Lower lobe of right lung (tissue), 2 donors: Measurements from ENCODE around the gene ANXA6. TPM values are rescaled to one million over a fixed set of nuclear protein-coding genes. Genes with fewer than 3 reads are reported as not detected.

ENCODE experiments used
- ATAC-seq, 2 donors: fragments of 200-7000 bp; cut with Tn5 transposase; one replicate each; pipeline ENCODE4 v1.9.1; 2020 to 2022; ENCODE audit warnings: mild to moderate bottlenecking in 2 of 2, moderate library complexity in 2 of 2
- DNase-seq: peaks from one replicate; pipeline ENCODE4 v3.0.0-alpha.2; 2020
- H3K27ac ChIP-seq: fragments of 200-600 bp; one replicate; pipeline ENCODE4 v1.8.0; 2022
- H3K27me3 ChIP-seq: fragments of 200-600 bp; one replicate; pipeline ENCODE4 v1.8.0; 2022; ENCODE audit warnings: low read depth
- H3K36me3 ChIP-seq: fragments of 200-600 bp; one replicate; pipeline ENCODE4 v1.8.0; 2022; ENCODE audit warnings: mild to moderate bottlenecking
- H3K4me1 ChIP-seq: fragments of 200-600 bp; one replicate; pipeline ENCODE4 v1.8.0; 2022
- H3K4me3 ChIP-seq: fragments of 200-600 bp; one replicate; pipeline ENCODE4 v1.8.0; 2022; ENCODE audit warnings: mild to moderate bottlenecking
- H3K9me3 ChIP-seq: fragments of 200-600 bp; one replicate; pipeline ENCODE4 v1.8.0; 2022
- CTCF ChIP-seq: fragments of 200-600 bp; IDR thresholded peaks from one replicate; pipeline ENCODE4 v1.8.0; 2022; ENCODE audit warnings: antibody characterized with exemption, mild to moderate bottlenecking
- intact Hi-C: fragments of 100-400 bp; cut with DNase I; formaldehyde crosslinking; loops from one replicate; pipeline ENCODE4 v1.11.0; 2022
- total RNA-seq: library from RNA; stranded (reverse); fragmentation: NEBNext Ultra II Directional; extraction: Animal tissue kit (Norgen Biotek cat#: 25700); gene quantifications from one replicate; pipeline ENCODE4 v1.2.1, GENCODE V29; 2021
- donor health status: DM: no; HTN: yes; CAD: no; lungs with severe emphysema.

ANXA6 gene
- total RNA-seq, 1 donor from 2014 or later: 120 TPM

DNA sequence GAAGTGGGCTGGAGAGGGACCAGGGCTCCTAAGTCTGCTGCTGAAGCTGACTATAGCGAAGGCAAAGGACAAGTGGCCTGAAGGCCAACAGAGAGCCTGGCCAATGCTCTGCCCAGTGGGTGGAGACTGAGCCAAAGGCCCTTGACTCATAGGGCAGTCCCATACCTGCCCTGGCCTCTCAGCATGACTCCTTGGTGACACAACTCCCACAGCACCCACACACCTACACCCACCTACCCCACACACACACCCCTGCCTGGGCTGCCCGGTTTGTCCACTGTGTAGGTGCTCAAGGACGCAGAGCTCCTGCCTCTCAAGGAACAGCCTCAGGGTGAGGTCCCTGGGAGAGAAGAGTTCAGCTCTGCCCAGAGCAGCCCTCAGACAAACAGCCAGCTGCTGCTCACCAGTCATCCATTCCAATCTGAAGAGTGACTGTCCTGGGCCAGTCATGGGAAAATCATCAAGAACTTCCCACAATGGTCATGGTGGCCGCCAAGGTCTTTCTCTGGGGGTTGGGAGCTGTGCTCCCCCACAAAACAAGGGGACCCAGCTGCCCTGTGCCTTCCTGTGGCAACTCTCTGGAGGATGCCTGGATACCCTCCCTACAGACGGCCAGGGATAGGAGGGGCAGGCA lies 81.8 kb downstream of the ANXA6 start:
- H3K9me3 ChIP-seq: no peaks in the 10 kb centered on the region
- ATAC-seq (peak; percentile 89 to 90), DNase-seq (peak; percentile 85)
- H3K4me3 ChIP-seq: no peak overlapping the region
- H3K27ac ChIP-seq: peak overlapping the region; percentile 49
- H3K27me3 ChIP-seq: no peaks in the 10 kb centered on the region
- peaks cover 81% of the 10 kb centered on the region for H3K4me1 ChIP-seq
- intact Hi-C loops: no loop called here
- peaks cover 19% of the 10 kb centered on the region for H3K36me3 ChIP-seq
- no peak for TF ChIP-seq CTCF

- Histone ChIP-seq H3K27me3 (no peaks in the 10 kb centered on the region), H3K27ac (no peak overlapping the region), H3K4me3 (no peak overlapping the region), H3K36me3 (peaks cover 24% of the 10 kb centered on the region), H3K9me3 (no peaks in the 10 kb centered on the region), H3K4me1 (peaks cover 87% of the 10 kb centered on the region)
- intact Hi-C loops: no loop called here
- DNase-seq (no peak), ATAC-seq (no peak)
- TF ChIP-seq CTCF: no peak
Observed at GRCh38 chr5:151074557-151074956, 83.0 kb downstream of the ANXA6 start.

GRCh38 chr5:151073280-151073679 lies 84.3 kb downstream of the ANXA6 start:
- H3K36me3 ChIP-seq: peaks cover 20% of the 10 kb centered on the region
- peaks cover 87% of the 10 kb centered on the region for H3K4me1 ChIP-seq
- ATAC-seq (no peak), DNase-seq (no peak)
- H3K27ac ChIP-seq: peak overlapping the region; percentile 44
- intact Hi-C loops: no loop called here
- no peaks in the 10 kb centered on the region for H3K9me3 ChIP-seq
- TF ChIP-seq CTCF: no peak
- no peaks in the 10 kb centered on the region for H3K27me3 ChIP-seq
- H3K4me3 ChIP-seq: no peak overlapping the region

- H3K9me3 ChIP-seq: no peaks in the 10 kb centered on the region
- H3K4me1 ChIP-seq: peaks cover 87% of the 10 kb centered on the region
Observed at GRCh38 chr5:151072630-151073025, 85.0 kb downstream of the ANXA6 start.

DNA sequence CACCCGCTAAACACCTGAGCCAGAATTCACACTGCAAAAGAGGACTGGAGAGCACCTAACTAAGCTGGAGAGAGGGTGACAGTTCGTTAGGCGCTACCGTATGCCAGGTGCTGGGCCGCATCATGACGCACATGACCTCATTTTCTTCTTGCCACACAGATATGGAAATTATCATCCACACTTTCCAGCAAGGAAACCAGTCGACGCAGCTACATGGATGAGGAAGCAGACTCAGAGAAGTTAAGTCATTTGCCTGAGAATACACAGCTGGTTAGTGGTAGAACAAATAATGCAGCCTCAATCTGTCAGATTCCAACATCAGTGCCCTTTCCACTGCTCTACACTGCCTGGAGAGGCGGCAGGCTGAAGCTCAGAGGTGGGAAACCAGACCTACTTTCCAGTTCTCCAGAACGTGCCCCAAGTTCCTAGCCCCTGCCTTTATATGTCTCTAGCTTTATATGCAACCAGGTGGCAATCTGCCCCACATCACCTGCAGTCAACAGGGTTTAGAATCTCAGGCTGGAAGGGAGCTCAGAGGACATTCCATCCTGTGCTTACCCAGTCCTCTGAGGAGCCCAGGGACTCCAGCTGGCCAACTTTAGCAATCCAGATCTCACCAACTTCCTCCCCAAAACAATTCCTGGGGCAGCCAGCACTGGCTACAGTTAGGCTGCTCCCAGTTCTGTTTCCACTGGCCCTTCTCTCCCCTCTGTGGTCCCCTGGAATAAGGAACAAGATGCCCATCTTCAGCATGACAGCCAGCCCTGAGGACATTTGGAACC lies 85.5 kb downstream of the ANXA6 start:
- no peak for TF ChIP-seq CTCF
- intact Hi-C loops: no loop called here
- ATAC-seq (no peak), DNase-seq (no peak)
- Histone ChIP-seq H3K27me3 (no peaks in the 10 kb centered on the region), H3K9me3 (no peaks in the 10 kb centered on the region), H3K36me3 (peaks cover 23% of the 10 kb centered on the region), H3K4me3 (no peak overlapping the region), H3K4me1 (peaks cover 86% of the 10 kb centered on the region), H3K27ac (peak overlapping the region; percentile 47)

More at GRCh38 chr5:151072630-151073025, 85.0 kb downstream of the ANXA6 start:
- TF ChIP-seq CTCF: no peak
- H3K27me3 ChIP-seq: no peaks in the 10 kb centered on the region
- H3K36me3 ChIP-seq: peaks cover 17% of the 10 kb centered on the region
- intact Hi-C loops: no loop called here
- ATAC-seq: peak; percentile 32 to 69
- no peak for DNase-seq
- no peak overlapping the region for H3K4me3 ChIP-seq
- H3K27ac ChIP-seq: peak overlapping the region; percentile 47
